ENCODE results near the gene ZNF423.

DNA sequence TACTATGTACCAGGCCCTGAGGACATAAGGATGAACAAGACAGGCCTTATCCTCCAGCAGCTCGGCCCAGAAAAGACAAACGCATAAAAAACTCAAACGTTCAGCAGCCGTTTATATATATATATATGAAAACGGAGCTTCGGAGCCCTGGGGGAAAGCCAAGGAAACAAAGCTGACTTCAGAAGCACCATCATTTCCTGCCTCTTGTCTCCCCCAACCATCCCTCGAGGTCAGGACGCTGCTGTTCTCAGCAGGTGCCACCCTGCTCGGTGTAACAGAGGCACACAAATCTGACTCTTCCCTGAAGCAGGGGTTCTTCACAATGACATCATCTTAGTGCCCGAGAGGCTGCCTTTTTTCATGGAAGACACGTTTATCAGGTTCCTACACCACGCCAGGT, 146.9 kb downstream of the ZNF423 start:
- TF ChIP-seq, protein P1, sequence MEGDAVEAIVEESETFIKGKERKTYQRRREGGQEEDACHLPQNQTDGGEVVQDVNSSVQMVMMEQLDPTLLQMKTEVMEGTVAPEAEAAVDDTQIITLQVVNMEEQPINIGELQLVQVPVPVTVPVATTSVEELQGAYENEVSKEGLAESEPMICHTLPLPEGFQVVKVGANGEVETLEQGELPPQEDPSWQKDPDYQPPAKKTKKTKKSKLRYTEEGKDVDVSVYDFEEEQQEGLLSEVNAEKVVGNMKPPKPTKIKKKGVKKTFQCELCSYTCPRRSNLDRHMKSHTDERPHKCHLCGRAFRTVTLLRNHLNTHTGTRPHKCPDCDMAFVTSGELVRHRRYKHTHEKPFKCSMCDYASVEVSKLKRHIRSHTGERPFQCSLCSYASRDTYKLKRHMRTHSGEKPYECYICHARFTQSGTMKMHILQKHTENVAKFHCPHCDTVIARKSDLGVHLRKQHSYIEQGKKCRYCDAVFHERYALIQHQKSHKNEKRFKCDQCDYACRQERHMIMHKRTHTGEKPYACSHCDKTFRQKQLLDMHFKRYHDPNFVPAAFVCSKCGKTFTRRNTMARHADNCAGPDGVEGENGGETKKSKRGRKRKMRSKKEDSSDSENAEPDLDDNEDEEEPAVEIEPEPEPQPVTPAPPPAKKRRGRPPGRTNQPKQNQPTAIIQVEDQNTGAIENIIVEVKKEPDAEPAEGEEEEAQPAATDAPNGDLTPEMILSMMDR (conservative IDR thresholded peaks at IDR 0.05 in 1 of 2, IDR thresholded peaks at IDR 0.05 in 1 of 2; ENCODE audit: extremely low read depth in 1 of 2, insufficient read depth in 1 of 2, low read depth in 1 of 2, low read length in 2 of 2) = no peak
- no peak for TF ChIP-seq EZH2 (IDR thresholded peaks at IDR 0.05; ENCODE audit: borderline replicate concordance, low read length)
